Upper lobe of right lung (tissue), 1 donor: Measurements from ENCODE around the gene CDC37. TPM values are rescaled to one million over a fixed set of nuclear protein-coding genes. Genes with fewer than 3 reads are reported as not detected.
"Not testable (repeated sequence)": the region's sequence is repeated elsewhere in the genome, so short reads cannot be mapped to it uniquely, and the experiment has no call there.

Experiments
- ATAC-seq: fragments of 200-7000 bp; cut with Tn5 transposase; one replicate; pipeline ENCODE4 v1.9.1; 2020; ENCODE audit warnings: mild to moderate bottlenecking, moderate library complexity
- DNase-seq: peaks from one replicate; pipeline ENCODE4 v3.0.0-alpha.2; 2020
- H3K27ac ChIP-seq: fragments of 200-600 bp; one replicate; pipeline ENCODE4 v1.8.0; 2022
- H3K27me3 ChIP-seq: fragments of 200-600 bp; one replicate; pipeline ENCODE4 v1.8.0; 2022; ENCODE audit warnings: mild to moderate bottlenecking
- H3K36me3 ChIP-seq: fragments of 200-600 bp; one replicate; pipeline ENCODE4 v1.8.0; 2022
- H3K4me1 ChIP-seq: fragments of 200-600 bp; one replicate; pipeline ENCODE4 v1.8.0; 2022
- H3K4me3 ChIP-seq: fragments of 200-600 bp; one replicate; pipeline ENCODE4 v1.8.0; 2022; ENCODE audit warnings: mild to moderate bottlenecking
- H3K9me3 ChIP-seq: fragments of 200-600 bp; one replicate; pipeline ENCODE4 v1.8.0; 2022
- CTCF ChIP-seq: fragments of 200-600 bp; IDR thresholded peaks from one replicate; pipeline ENCODE4 v1.8.0; 2022; ENCODE audit warnings: antibody characterized with exemption
- intact Hi-C: fragments of 100-400 bp; cut with DNase I; formaldehyde crosslinking; loops from one replicate; pipeline ENCODE4 v1.11.0; 2022
- total RNA-seq: library from RNA; stranded (reverse); fragmentation: NEBNext Ultra II Directional; extraction: Animal tissue kit (Norgen Biotek cat#: 25700); gene quantifications from one replicate; pipeline ENCODE4 v1.2.1, GENCODE V29; 2021
- donor health status: DM: no; HTN: yes; CAD: no; lungs with severe emphysema.

The CDC37 gene
- total RNA-seq, 1 donor from 2014 or later: 154 TPM

DNA sequence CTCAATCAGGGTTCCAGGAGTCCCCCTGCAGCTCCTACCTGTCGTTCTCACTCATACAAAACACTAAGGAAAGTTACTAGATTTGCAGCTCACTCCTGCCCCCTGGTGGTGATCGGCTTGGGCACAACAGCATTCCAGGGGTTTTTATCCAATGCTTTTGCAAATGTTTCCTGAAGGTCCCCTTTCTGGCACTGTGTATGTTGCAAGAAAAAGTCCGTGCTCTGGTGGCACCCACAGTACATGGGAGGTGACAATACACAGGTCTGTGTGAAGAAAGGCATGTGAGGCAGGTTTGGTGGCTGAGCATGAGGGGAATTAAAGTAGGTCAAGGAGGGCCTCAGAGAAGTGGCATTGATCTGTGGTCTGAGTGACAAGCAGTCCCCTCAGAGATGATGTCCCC is 14.4 kb downstream of the CDC37 start:
- Histone ChIP-seq H3K36me3 (peaks cover 31% of the 10 kb centered on the region), H3K9me3 (no peaks in the 10 kb centered on the region), H3K27me3 (no peaks in the 10 kb centered on the region), H3K4me1 (no peaks in the 10 kb centered on the region), H3K27ac (no peak overlapping the region), H3K4me3 (no peak overlapping the region)
- TF ChIP-seq CTCF: peak; percentile 95
- DNase-seq (peak; percentile 88), ATAC-seq (peak; percentile 85)
- intact Hi-C loops: loop anchor here (2.0 kb wide), 1 partner anchor 120 kb away; no protein-coding TSS in a partner anchor

- TF ChIP-seq CTCF: no peak
- Histone ChIP-seq H3K4me1 (peaks cover 10% of the 10 kb centered on the region), H3K27me3 (no peaks in the 10 kb centered on the region), H3K36me3 (no peaks in the 10 kb centered on the region), H3K4me3 (no peak overlapping the region), H3K27ac (no peak overlapping the region), H3K9me3 (no peaks in the 10 kb centered on the region)
- no peak for ATAC-seq
- no peak for DNase-seq
- intact Hi-C loops: no loop called here
Observed at GRCh38 chr19:10384580-10384979, 18.8 kb downstream of the CDC37 start.

GRCh38 chr19:10383223-10383499 is 20.2 kb downstream of the CDC37 start:
- DNase-seq, H3K27me3 ChIP-seq, H3K27ac ChIP-seq, H3K4me3 ChIP-seq, intact Hi-C loops, ATAC-seq, H3K9me3 ChIP-seq: not testable (repeated sequence)
- H3K36me3 ChIP-seq: peaks cover 11% of the 10 kb centered on the region
- peaks cover 15% of the 10 kb centered on the region for H3K4me1 ChIP-seq

GRCh38 chr19:10380313-10381102 is 22.8 kb downstream of the CDC37 start, which contains the start of gene TYK2:
TYK2 (minus strand) TSS chr19:10380572; CDS start chr19:10378406, 2,166 bp downstream.
- no peak for TF ChIP-seq CTCF
- peaks cover 15% of the 10 kb centered on the region for H3K4me1 ChIP-seq
- no peaks in the 10 kb centered on the region for H3K27me3 ChIP-seq
- H3K9me3 ChIP-seq: no peaks in the 10 kb centered on the region
- H3K27ac ChIP-seq: peak within 1 kb of the TSS; percentile 85
- ATAC-seq (peak; percentile 98), DNase-seq (peak; percentile 98)
- intact Hi-C loops: no loop called here
- H3K36me3 ChIP-seq: peaks cover 17% of the 10 kb centered on the region
- H3K4me3 ChIP-seq: peak within 1 kb of the TSS; percentile 91

- intact Hi-C loops: no loop called here
- H3K9me3 ChIP-seq: no peaks in the 10 kb centered on the region
- DNase-seq: no peak
- H3K4me3 ChIP-seq: peak overlapping the region; percentile 91
- no peaks in the 10 kb centered on the region for H3K27me3 ChIP-seq
- peaks cover 17% of the 10 kb centered on the region for H3K36me3 ChIP-seq
- no peak for ATAC-seq
- H3K4me1 ChIP-seq: peaks cover 15% of the 10 kb centered on the region
- no peak for TF ChIP-seq CTCF
- H3K27ac ChIP-seq: peak overlapping the region; percentile 85
Observed at GRCh38 chr19:10379880-10380312, 23.4 kb downstream of the CDC37 start.

- intact Hi-C loops: no loop called here
- Histone ChIP-seq H3K4me3 (no peak overlapping the region), H3K27me3 (no peaks in the 10 kb centered on the region), H3K9me3 (no peaks in the 10 kb centered on the region), H3K27ac (no peak overlapping the region), H3K36me3 (peaks cover 17% of the 10 kb centered on the region), H3K4me1 (peaks cover 15% of the 10 kb centered on the region)
- no peak for DNase-seq
- no peak for TF ChIP-seq CTCF
- ATAC-seq: no peak
Observed at GRCh38 chr19:10378124-10378523, 25.2 kb downstream of the CDC37 start.

DNA sequence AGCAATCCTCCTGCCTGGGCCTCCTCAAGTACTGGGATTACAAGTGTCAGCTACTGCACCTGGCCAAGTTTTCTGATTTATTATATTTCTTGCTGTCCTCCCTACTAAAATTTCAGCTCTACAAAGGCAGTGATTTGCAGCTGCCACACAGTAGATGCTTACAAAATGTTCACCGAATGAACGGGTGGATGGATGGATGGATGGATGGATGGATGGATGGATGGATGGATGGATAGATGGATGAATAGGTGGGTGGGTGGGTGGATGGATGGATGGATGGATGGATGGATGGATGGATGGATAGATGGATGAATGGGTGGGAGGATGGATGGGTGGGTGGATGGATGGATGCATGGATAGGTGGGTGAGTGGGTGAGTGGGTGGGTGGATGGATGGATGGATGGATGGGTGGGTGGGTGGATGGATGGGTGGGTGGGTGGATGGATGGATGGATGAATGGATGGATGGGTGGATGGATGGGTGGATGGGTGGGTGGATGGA is 26.2 kb downstream of the CDC37 start:
- Histone ChIP-seq H3K4me1 (peaks cover 11% of the 10 kb centered on the region), H3K36me3 (peaks cover 17% of the 10 kb centered on the region)
- H3K4me3 ChIP-seq, DNase-seq, H3K9me3 ChIP-seq, H3K27ac ChIP-seq, H3K27me3 ChIP-seq, intact Hi-C loops, ATAC-seq: not testable (repeated sequence)
